Measurements from ENCODE around the gene PPP2R5C. TPM values are rescaled to one million over a fixed set of nuclear protein-coding genes. Genes with fewer than 3 reads are reported as not detected.

The PPP2R5C gene
- total and polyA plus RNA-seq, 7 experiments from 2014 or later, result 155 to 449 (median 382) TPM

DNA sequence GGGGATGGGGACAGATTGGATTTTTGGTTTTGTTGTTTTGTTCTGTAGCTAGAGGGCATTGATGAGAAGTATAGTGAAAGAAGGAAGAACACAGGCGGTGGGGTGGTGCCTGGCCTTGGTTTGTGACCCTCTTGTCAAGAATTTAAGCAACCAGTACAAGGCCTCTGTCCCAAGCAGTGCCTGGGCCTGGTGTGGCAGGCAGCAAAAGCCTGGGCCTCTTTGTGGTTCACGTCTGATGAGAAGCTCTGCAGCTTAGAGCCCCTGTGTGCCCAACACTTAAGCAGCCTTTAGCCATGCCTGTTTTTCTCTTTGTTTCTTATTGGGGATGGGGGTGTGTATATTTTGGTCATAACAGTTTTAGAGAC, 98.0 kb downstream of the PPP2R5C start:
- Mint-ChIP-seq H3K4me3 (peak overlapping the region in 3 of 10 donors; percentile 2 to 17 (median 16)), H3K27me3 (no peaks in the 10 kb centered on the region), H3K36me3 (peaks cover 0 to 45% (median 36%) of the 10 kb centered on the region in 5 donors), H3K9me3 (no peaks in the 10 kb centered on the region), H3K27ac (peak overlapping the region; percentile 8 to 88 (median 62)), H3K4me1 (peaks cover 40 to 83% (median 72%) of the 10 kb centered on the region in 7 donors)
- H3K4me1 ChIP-seq (ENCODE audit: control insufficient read depth in 2 of 2, insufficient read depth in 2 of 2, low read length in 2 of 2), result peaks cover 6 to 35% of the 10 kb centered on the region in 2 donors
- POLR2A ChIA-PET, result interaction anchor here (0.6 to 1.2 kb wide), 2 partner anchors 99 to 104 kb away, joined by 3 read pairs; no protein-coding TSS in a partner anchor
- no peak overlapping the region for H3K4me3 ChIP-seq (ENCODE audit: low read length)
- ATAC-seq (no peak), DNase-seq (no peak)
- peak overlapping the region; percentile 11 for H3K27ac ChIP-seq (ENCODE audit: low read depth, low read length)
- CTCF ChIA-PET, result no interaction called here
- no peaks in the 10 kb centered on the region for H3K9me3 ChIP-seq (ENCODE audit: control insufficient read depth in 2 of 3, low read length in 3 of 3)
- H3K36me3 ChIP-seq (ENCODE audit: control insufficient read depth in 2 of 3, insufficient read depth in 3 of 3, low read length in 3 of 3), result peaks cover 10 to 53% (median 29%) of the 10 kb centered on the region in 3 experiments
- no peaks in the 10 kb centered on the region for H3K27me3 ChIP-seq (ENCODE audit: control insufficient read depth in 2 of 2, insufficient read depth in 2 of 2, low read length in 2 of 2)
- intact Hi-C loops (cut with micrococcal nuclease), result no loop called here

DNA sequence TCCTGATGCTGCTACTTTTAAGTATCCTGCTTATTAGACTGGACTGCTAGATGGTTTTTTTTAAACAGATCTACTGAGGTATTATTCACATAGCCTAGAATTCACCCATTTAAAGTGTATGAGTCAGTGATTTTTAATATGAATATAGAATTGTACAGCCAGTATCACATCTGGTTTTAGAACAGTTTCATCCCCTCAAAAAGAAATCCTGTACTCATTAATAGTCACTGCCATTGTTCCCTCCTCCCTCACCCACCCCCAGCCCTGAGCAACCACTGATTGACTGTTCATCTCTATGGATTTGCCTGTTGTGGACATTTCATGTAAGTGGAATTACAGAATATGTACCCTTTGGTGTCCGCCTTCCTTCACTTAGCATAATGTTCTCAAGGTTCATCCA, 98.4 kb downstream of the PPP2R5C start:
- H3K27ac ChIP-seq (ENCODE audit: low read depth, low read length), result no peak overlapping the region
- ATAC-seq, result no peak
- peaks cover 40 to 83% (median 72%) of the 10 kb centered on the region in 7 donors for H3K4me1 Mint-ChIP-seq
- ChIA-PET POLR2A (interaction anchor here (0.6 to 1.2 kb wide), 2 partner anchors 99 to 104 kb away, joined by 3 read pairs; no protein-coding TSS in a partner anchor), CTCF (no interaction called here)
- no peak overlapping the region for H3K4me3 Mint-ChIP-seq
- H3K4me3 ChIP-seq (ENCODE audit: low read length), result no peak overlapping the region
- intact Hi-C loops (cut with micrococcal nuclease), result no loop called here
- peak overlapping the region in 8 of 9 donors; percentile 7 to 74 (median 60) for H3K27ac Mint-ChIP-seq
- H3K27me3 ChIP-seq (ENCODE audit: control insufficient read depth in 2 of 2, insufficient read depth in 2 of 2, low read length in 2 of 2), result no peaks in the 10 kb centered on the region
- H3K9me3 Mint-ChIP-seq, result no peaks in the 10 kb centered on the region
- H3K4me1 ChIP-seq (ENCODE audit: control insufficient read depth in 2 of 2, insufficient read depth in 2 of 2, low read length in 2 of 2), result peaks cover 6 to 31% of the 10 kb centered on the region in 2 donors
- no peak for DNase-seq
- H3K27me3 Mint-ChIP-seq, result no peaks in the 10 kb centered on the region
- peaks cover 10 to 57% (median 34%) of the 10 kb centered on the region in 3 experiments for H3K36me3 ChIP-seq (ENCODE audit: control insufficient read depth in 2 of 3, insufficient read depth in 3 of 3, low read length in 3 of 3)
- no peaks in the 10 kb centered on the region for H3K9me3 ChIP-seq (ENCODE audit: control insufficient read depth in 2 of 3, low read length in 3 of 3)
- peaks cover 0 to 49% (median 40%) of the 10 kb centered on the region in 5 donors for H3K36me3 Mint-ChIP-seq

- Mint-ChIP-seq H3K27ac (peak overlapping the region in 4 of 9 donors; percentile 59 to 81 (median 70)), H3K9me3 (no peaks in the 10 kb centered on the region)
- CTCF ChIA-PET, result no interaction called here
Measured at GRCh38 chr14:101861464-101861863, 100.0 kb downstream of the PPP2R5C start.

GRCh38 chr14:101862177-101862576, 100.7 kb downstream of the PPP2R5C start:
- CTCF ChIA-PET, result no interaction called here
- intact Hi-C loops (cut with micrococcal nuclease), result no loop called here
- POLR2A ChIA-PET, result interaction anchor here (1.4 kb wide), 1 partner anchor 131 kb away, joined by 3 read pairs; no protein-coding TSS in a partner anchor

More at GRCh38 chr14:101861464-101861863, 100.0 kb downstream of the PPP2R5C start:
- Histone ChIP-seq H3K4me3 (ENCODE audit: low read length) (no peak overlapping the region), H3K27ac (ENCODE audit: low read depth, low read length) (no peak overlapping the region), H3K27me3 (ENCODE audit: control insufficient read depth in 2 of 2, insufficient read depth in 2 of 2, low read length in 2 of 2) (no peaks in the 10 kb centered on the region), H3K9me3 (ENCODE audit: control insufficient read depth in 2 of 3, low read length in 3 of 3) (no peaks in the 10 kb centered on the region), H3K4me1 (ENCODE audit: control insufficient read depth in 2 of 2, insufficient read depth in 2 of 2, low read length in 2 of 2) (peaks cover 6 to 18% of the 10 kb centered on the region in 2 donors), H3K36me3 (ENCODE audit: control insufficient read depth in 2 of 3, insufficient read depth in 3 of 3, low read length in 3 of 3) (peaks cover 10 to 61% (median 36%) of the 10 kb centered on the region in 3 experiments)
- Mint-ChIP-seq H3K4me1 (peaks cover 33 to 79% (median 69%) of the 10 kb centered on the region in 7 donors), H3K36me3 (peaks cover 0 to 47% (median 43%) of the 10 kb centered on the region in 5 donors), H3K4me3 (no peak overlapping the region), H3K27me3 (no peaks in the 10 kb centered on the region)
- DNase-seq (no peak), ATAC-seq (no peak)
- intact Hi-C loops (cut with micrococcal nuclease), result no loop called here
- POLR2A ChIA-PET, result interaction anchor here (1.4 kb wide), 1 partner anchor 130 kb away, joined by 3 read pairs; no protein-coding TSS in a partner anchor

GRCh38 chr14:101862711-101863110, 101.2 kb downstream of the PPP2R5C start:
- H3K27me3 ChIP-seq (ENCODE audit: control insufficient read depth in 2 of 2, insufficient read depth in 2 of 2, low read length in 2 of 2), result no peaks in the 10 kb centered on the region
- DNase-seq (no peak), ATAC-seq (no peak)
- no peak overlapping the region for H3K4me3 Mint-ChIP-seq
- no peaks in the 10 kb centered on the region for H3K9me3 ChIP-seq (ENCODE audit: control insufficient read depth in 2 of 3, low read length in 3 of 3)
- intact Hi-C loops (cut with micrococcal nuclease), result no loop called here
- H3K27ac ChIP-seq (ENCODE audit: low read depth, low read length), result no peak overlapping the region
- peaks cover 32 to 68% (median 58%) of the 10 kb centered on the region in 7 donors for H3K4me1 Mint-ChIP-seq
- ChIA-PET POLR2A (interaction anchor here (1.2 kb wide), 1 partner anchor 33 kb away, joined by 3 read pairs; no protein-coding TSS in a partner anchor), CTCF (no interaction called here)
- no peak overlapping the region for H3K4me3 ChIP-seq (ENCODE audit: low read length)
- peaks cover 0 to 15% of the 10 kb centered on the region in 2 donors for H3K4me1 ChIP-seq (ENCODE audit: control insufficient read depth in 2 of 2, insufficient read depth in 2 of 2, low read length in 2 of 2)
- H3K36me3 Mint-ChIP-seq, result peaks cover 0 to 43% (median 37%) of the 10 kb centered on the region in 5 donors
- no peak overlapping the region for H3K27ac Mint-ChIP-seq
- no peaks in the 10 kb centered on the region for H3K9me3 Mint-ChIP-seq
- peaks cover 5 to 49% (median 32%) of the 10 kb centered on the region in 3 experiments for H3K36me3 ChIP-seq (ENCODE audit: control insufficient read depth in 2 of 3, insufficient read depth in 3 of 3, low read length in 3 of 3)
- H3K27me3 Mint-ChIP-seq, result no peaks in the 10 kb centered on the region

More at GRCh38 chr14:101862177-101862576, 100.7 kb downstream of the PPP2R5C start:
- peaks cover 9 to 55% (median 32%) of the 10 kb centered on the region in 3 experiments for H3K36me3 ChIP-seq (ENCODE audit: control insufficient read depth in 2 of 3, insufficient read depth in 3 of 3, low read length in 3 of 3)
- peaks cover 5 to 15% of the 10 kb centered on the region in 2 donors for H3K4me1 ChIP-seq (ENCODE audit: control insufficient read depth in 2 of 2, insufficient read depth in 2 of 2, low read length in 2 of 2)
- DNase-seq (no peak), ATAC-seq (no peak)
- Mint-ChIP-seq H3K36me3 (peaks cover 0 to 43% (median 42%) of the 10 kb centered on the region in 5 donors), H3K9me3 (no peaks in the 10 kb centered on the region), H3K27ac (peak overlapping the region in 3 of 9 donors; percentile 4 to 48 (median 15)), H3K4me3 (no peak overlapping the region), H3K27me3 (no peaks in the 10 kb centered on the region), H3K4me1 (peaks cover 32 to 72% (median 62%) of the 10 kb centered on the region in 7 donors)
- H3K27me3 ChIP-seq (ENCODE audit: control insufficient read depth in 2 of 2, insufficient read depth in 2 of 2, low read length in 2 of 2), result no peaks in the 10 kb centered on the region
- no peak overlapping the region for H3K4me3 ChIP-seq (ENCODE audit: low read length)
- H3K9me3 ChIP-seq (ENCODE audit: control insufficient read depth in 2 of 3, low read length in 3 of 3), result no peaks in the 10 kb centered on the region
- H3K27ac ChIP-seq (ENCODE audit: low read depth, low read length), result no peak overlapping the region

GRCh38 chr14:101865288-101865687, 103.8 kb downstream of the PPP2R5C start:
- Mint-ChIP-seq H3K4me3 (no peak overlapping the region), H3K9me3 (no peaks in the 10 kb centered on the region), H3K36me3 (peaks cover 0 to 38% (median 37%) of the 10 kb centered on the region in 5 donors), H3K27me3 (no peaks in the 10 kb centered on the region), H3K4me1 (peaks cover 29 to 70% (median 63%) of the 10 kb centered on the region in 7 donors), H3K27ac (peak overlapping the region in 6 of 9 donors; percentile 30 to 87 (median 62))
- Histone ChIP-seq H3K4me1 (ENCODE audit: control insufficient read depth in 2 of 2, insufficient read depth in 2 of 2, low read length in 2 of 2) (peaks cover 0 to 4% of the 10 kb centered on the region in 2 donors), H3K4me3 (ENCODE audit: low read length) (no peak overlapping the region), H3K9me3 (ENCODE audit: control insufficient read depth in 2 of 3, low read length in 3 of 3) (no peaks in the 10 kb centered on the region), H3K27me3 (ENCODE audit: control insufficient read depth in 2 of 2, insufficient read depth in 2 of 2, low read length in 2 of 2) (no peaks in the 10 kb centered on the region), H3K36me3 (ENCODE audit: control insufficient read depth in 2 of 3, insufficient read depth in 3 of 3, low read length in 3 of 3) (peaks cover 5 to 29% (median 22%) of the 10 kb centered on the region in 3 experiments), H3K27ac (ENCODE audit: low read depth, low read length) (no peak overlapping the region)
- CTCF ChIA-PET, result interaction anchor here (0.6 kb wide), 1 partner anchor 56 kb away, joined by 3 read pairs; no protein-coding TSS in a partner anchor
- intact Hi-C loops (cut with micrococcal nuclease), result no loop called here
- DNase-seq (no peak), ATAC-seq (no peak)
- POLR2A ChIA-PET, result interaction anchor here (0.5 to 1.0 kb wide), 2 partner anchors 19 to 41 kb away, joined by 3 to 8 read pairs; no protein-coding TSS in a partner anchor

Data from naive thymus-derived CD4-positive, alpha-beta T cell (primary cell).